Erythroblast (primary cell): ENCODE data around the gene ALS2CL.

ENCODE experiments used
- GATA1 ChIP-seq: IDR thresholded peaks from 2 replicates; pipeline ENCODE4 v1.6.1; 2011; ENCODE audit warnings: low read depth, mild to moderate bottlenecking, control low read depth, low read length, moderate library complexity
- POLR2A ChIP-seq: IDR thresholded peaks from 2 replicates; pipeline ENCODE4 v1.6.1; 2011; ENCODE audit warnings: mild to moderate bottlenecking, low read length

DNA sequence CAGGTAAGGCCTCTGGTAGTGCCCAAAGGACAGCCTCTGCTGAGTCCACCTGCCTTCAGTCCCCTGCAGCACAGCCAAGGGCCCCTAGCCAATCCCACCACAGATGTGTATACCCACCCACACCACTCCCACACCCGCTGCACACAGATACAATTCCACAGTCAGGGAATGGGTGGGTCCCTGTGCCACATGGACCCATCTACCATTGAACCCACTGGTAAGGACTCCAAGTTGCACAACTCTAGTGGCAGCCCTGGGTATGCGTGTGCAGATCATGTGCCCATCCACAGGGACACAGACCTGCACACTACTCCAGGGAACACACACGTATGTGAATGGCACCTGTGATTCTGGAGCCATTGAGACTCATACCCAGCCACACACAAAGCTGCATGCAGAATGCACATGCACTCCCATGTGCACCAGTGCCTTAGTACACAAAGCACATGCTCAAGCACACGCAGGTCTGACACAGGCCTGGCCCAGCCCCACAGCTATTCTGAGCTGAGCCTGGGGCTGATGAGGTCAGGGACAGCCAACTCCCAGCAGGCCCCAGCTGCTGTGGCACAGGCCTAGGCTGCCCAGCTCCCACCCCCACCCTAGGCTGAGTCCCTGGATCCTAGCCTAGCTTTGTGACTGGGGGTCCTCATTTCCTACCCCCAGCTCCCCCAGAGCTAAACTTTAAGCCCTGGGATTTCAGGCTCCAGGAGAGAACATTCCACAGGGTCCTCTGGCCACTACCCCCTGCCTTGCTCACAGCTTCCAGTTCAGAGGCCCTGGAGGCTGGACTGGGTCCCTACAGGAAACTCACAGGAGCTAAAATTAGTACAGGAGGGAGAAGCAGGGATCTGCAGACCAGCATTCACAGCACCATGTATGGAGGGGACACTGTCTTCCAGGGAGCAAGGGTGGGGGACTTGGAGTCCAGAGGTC, 2.7 kb upstream of the ALS2CL start:
- TF ChIP-seq POLR2A (no peak), GATA1 (no peak)
